Immature natural killer cell (primary cell): ENCODE measurements around the gene RAD51B. TPM values are rescaled to one million over a fixed set of nuclear protein-coding genes. Genes with fewer than 3 reads are reported as not detected.

Experiments used
- DNase-seq, 3 donors: peaks; one replicate each; pipeline ENCODE4 v3.0.0; 2022; ENCODE audit warnings: mixed read lengths in 1 of 3
- H3K27ac Mint-ChIP-seq, 6 donors: one replicate each; pipeline ENCODE4 v1.8.0; 2020; ENCODE audit warnings: mixed read lengths in 6 of 6, mild to moderate bottlenecking in 5 of 6, inconsistent platforms in 4 of 6, moderate library complexity in 3 of 6
- H3K27me3 Mint-ChIP-seq, 3 donors: one replicate each; pipeline ENCODE4 v1.8.0; 2020 to 2021; ENCODE audit warnings: low read depth in 3 of 3, mild to moderate bottlenecking in 3 of 3, mixed read lengths in 3 of 3, moderate library complexity in 3 of 3, inconsistent platforms in 1 of 3
- H3K36me3 Mint-ChIP-seq, 3 donors: one replicate each; pipeline ENCODE4 v1.8.0; 2020; ENCODE audit warnings: mixed read lengths in 3 of 3, inconsistent platforms in 2 of 3, mild to moderate bottlenecking in 2 of 3
- H3K4me1 Mint-ChIP-seq, 2 donors: one replicate each; pipeline ENCODE4 v1.8.0; 2020; ENCODE audit warnings: inconsistent platforms in 2 of 2, mild to moderate bottlenecking in 2 of 2, mixed read lengths in 2 of 2, moderate library complexity in 1 of 2
- H3K4me3 Mint-ChIP-seq, 5 donors: one replicate each; pipeline ENCODE4 v1.8.0; 2020; ENCODE audit warnings: mild to moderate bottlenecking in 5 of 5, mixed read lengths in 5 of 5, inconsistent platforms in 3 of 5, moderate library complexity in 3 of 5
- H3K9me3 Mint-ChIP-seq, 6 donors: one replicate each; pipeline ENCODE4 v1.8.0; 2020; ENCODE audit warnings: mild to moderate bottlenecking in 6 of 6, mixed read lengths in 6 of 6, inconsistent platforms in 4 of 6, moderate library complexity in 3 of 6
- polyA plus RNA-seq, 3 donors: library from polyadenylated mRNA; unstranded; fragments of 300-500 nt; fragmentation: Illumina TruSeq; gene quantifications; one replicate each; pipeline ENCODE4 v1.2.3, GENCODE V29; 2021

Gene RAD51B
- polyA plus RNA-seq, 3 donors from 2014 or later: 17.6 to 20.8 (median 17.7) TPM

DNA sequence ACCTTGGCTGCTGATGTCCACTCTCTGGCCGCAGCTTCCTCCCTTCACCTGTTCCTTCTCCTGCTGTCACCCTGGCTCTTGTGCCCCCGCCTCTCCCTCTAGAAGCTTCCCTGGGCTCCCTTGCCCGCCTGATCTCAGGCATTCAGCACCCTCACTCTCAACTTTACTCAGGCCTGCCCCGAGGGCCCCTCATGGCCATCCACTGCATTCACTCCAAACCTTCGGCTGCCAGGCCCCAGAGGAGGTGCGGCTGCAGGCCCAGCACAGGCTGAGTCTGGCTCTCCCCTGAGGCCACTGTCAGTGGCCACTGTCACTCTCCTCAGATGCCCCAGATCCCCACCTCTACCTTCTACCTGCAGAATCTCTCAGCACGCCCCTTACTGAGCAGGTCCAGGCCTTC lies 789.4 kb downstream of the RAD51B start:
- Mint-ChIP-seq H3K9me3 (peaks cover 2 to 9% (median 3%) of the 10 kb centered on the region in 6 donors), H3K27me3 (no peaks in the 10 kb centered on the region), H3K4me1 (peaks cover 0 to 16% of the 10 kb centered on the region in 2 donors), H3K4me3 (no peak overlapping the region), H3K36me3 (peaks cover 2 to 14% (median 7%) of the 10 kb centered on the region in 3 donors), H3K27ac (peak overlapping the region in 2 of 6 donors; percentile 61 to 85)
- DNase-seq: no peak

DNA sequence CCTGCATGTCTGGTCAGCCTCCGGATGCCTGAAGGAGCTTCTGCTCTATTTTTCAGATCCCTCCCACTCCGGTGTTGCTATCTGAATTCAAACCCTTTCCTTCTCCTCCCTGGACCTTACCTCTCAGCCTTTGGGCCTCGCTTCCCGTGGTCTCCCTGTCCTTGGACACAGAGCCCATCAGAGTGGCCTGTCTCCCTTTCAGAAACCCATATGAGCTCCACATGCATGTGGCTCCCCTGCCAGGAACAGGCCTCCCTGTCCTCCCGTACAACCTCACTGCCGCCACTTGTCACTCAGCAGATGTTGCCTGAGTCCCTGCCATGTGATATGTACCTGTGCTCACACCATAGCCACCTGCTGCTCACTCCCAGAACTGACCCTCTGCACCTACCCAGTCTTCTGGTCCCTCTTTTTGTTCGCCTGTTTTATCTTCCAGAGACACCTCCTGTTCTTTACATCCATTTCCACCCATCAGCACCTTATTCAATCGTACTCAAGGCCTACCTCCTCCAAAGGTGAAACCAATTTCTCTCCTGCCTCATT lies 790.7 kb downstream of the RAD51B start:
- H3K4me1 Mint-ChIP-seq: peaks cover 0 to 16% of the 10 kb centered on the region in 2 donors
- no peaks in the 10 kb centered on the region for H3K27me3 Mint-ChIP-seq
- no peak overlapping the region for H3K4me3 Mint-ChIP-seq
- H3K27ac Mint-ChIP-seq: no peak overlapping the region
- DNase-seq: no peak
- peaks cover 2 to 21% (median 13%) of the 10 kb centered on the region in 6 donors for H3K9me3 Mint-ChIP-seq
- peaks cover 8 to 23% (median 13%) of the 10 kb centered on the region in 3 donors for H3K36me3 Mint-ChIP-seq

DNA sequence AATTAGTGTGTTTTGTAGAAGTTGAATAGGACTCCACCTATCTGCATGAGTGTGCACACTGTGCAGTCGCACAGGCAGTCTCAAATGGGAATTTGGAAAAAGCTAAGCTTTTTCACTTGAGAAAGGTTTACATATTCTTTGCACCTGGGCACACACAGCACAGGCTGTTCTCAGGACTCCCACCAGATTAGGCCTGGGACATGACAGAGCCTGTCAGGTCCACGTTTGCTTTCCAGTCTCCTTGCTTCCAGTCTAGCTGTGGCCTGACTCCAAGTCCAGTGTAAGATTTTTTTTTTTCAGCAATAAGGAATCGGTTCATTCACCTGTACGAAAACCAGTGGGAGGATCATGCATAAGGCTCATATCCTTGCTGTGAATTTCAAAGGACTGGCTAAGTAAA lies 792.0 kb downstream of the RAD51B start:
- H3K9me3 Mint-ChIP-seq: peaks cover 6 to 31% (median 22%) of the 10 kb centered on the region in 6 donors
- peaks cover 0 to 16% of the 10 kb centered on the region in 2 donors for H3K4me1 Mint-ChIP-seq
- H3K4me3 Mint-ChIP-seq: no peak overlapping the region
- no peak overlapping the region for H3K27ac Mint-ChIP-seq
- peaks cover under 1 to 2% (median 2%) of the 10 kb centered on the region in 3 donors for H3K27me3 Mint-ChIP-seq
- no peak for DNase-seq
- H3K36me3 Mint-ChIP-seq: peaks cover 17 to 29% (median 18%) of the 10 kb centered on the region in 3 donors

DNA sequence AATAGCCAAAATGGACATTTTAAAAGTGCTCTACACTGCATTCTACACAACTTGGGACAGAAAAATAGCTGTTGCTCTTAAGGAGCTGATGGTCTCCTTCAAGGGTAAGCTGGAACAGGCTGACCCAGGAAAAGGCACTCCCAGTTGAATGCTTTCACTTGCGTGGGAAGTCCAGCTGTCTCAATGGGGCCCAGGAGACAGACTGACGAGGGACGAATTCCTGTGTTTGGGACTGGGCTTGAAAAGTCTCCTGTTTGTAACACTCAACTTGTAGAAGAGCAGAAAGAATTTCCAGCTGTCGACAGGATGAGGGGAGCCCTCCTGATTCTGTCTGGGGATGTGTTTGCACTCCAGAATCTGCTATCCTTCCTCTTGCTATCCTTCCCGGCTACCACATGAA lies 792.5 kb downstream of the RAD51B start:
- Mint-ChIP-seq H3K4me1 (peaks cover 0 to 13% of the 10 kb centered on the region in 2 donors), H3K9me3 (peaks cover 11 to 35% (median 27%) of the 10 kb centered on the region in 6 donors), H3K36me3 (peaks cover 22 to 32% (median 22%) of the 10 kb centered on the region in 3 donors), H3K27ac (no peak overlapping the region), H3K4me3 (no peak overlapping the region), H3K27me3 (peaks cover 2 to 6% (median 2%) of the 10 kb centered on the region in 3 donors)
- DNase-seq: no peak

DNA sequence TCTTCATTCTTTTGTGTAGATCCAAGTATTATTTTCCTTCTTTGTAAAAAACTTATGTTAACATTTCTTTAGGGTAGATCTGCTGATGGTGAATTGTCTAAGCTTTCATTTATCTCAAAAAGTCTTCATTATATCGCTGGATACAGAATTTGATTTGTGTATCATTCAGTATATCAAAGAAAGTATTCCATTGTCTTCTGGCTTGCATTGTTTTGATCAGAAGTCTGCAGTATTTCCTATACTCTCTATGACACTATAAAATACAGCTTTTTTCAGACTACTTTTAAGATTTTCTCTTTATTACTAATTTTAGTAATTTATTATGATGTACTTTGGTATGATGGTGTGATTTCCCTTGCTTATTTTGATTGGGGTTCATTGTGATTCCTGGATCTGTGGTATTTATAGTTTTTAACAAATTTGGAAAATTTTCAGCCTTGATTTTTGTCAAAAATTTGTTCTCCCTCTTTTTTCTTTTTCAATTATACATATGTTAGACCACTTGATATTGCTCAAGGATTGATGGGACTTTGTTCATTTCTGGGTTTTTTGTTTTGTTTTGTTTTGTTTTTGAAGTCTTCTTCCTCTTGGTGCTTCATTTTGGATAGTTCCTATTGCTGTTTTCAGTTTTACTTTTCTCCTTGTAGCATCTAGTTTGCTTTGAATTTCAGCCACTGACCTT lies 796.8 kb downstream of the RAD51B start:
- Mint-ChIP-seq H3K36me3 (peaks cover 28 to 42% (median 40%) of the 10 kb centered on the region in 3 donors), H3K4me1 (no peaks in the 10 kb centered on the region), H3K27ac (no peak overlapping the region), H3K9me3 (peaks cover 23 to 48% (median 42%) of the 10 kb centered on the region in 6 donors), H3K27me3 (peaks cover 2 to 6% (median 3%) of the 10 kb centered on the region in 3 donors), H3K4me3 (no peak overlapping the region)
- peak in 1 of 3 donors; percentile 11 for DNase-seq

DNA sequence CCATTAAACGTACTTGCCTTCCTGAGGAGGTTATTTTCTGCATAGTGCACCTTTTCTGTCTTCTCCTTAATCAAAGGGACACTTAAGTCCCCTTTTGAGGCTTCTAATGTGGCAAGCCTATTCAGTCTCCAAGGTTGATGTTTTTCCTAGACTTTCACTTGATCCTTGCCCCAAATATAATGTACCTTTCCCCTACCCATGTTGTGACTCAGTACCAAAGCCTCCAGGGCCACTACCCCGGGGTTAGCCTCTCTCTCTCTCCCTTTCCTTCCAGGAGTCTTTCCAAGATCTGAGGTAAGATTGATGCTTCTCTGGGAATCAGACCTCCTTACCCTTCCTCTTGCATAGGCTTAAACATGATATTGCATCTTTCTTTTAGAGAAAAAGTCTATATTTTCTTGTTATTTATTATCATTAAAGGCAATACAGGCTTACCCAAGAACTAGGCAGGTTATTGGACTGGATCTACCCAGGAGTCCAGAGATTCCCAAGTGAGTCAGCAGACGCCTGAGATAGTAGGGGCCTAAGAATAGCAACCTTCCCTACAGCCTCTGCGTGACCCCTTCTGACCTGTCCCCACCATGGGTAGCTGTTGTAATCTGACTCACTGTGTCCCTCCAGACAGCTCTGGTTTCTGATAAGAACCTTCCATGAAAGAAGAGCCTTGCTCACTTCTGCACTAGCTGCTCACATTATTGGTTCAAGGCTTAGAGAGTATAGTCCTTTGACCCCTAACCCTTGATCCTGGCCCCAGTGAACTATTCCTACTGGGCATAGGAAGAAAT lies 800.4 kb downstream of the RAD51B start:
- H3K27me3 Mint-ChIP-seq: peaks cover 2 to 6% (median 6%) of the 10 kb centered on the region in 3 donors
- H3K9me3 Mint-ChIP-seq: peaks cover 21 to 33% (median 30%) of the 10 kb centered on the region in 6 donors
- H3K4me1 Mint-ChIP-seq: no peaks in the 10 kb centered on the region
- no peak overlapping the region for H3K27ac Mint-ChIP-seq
- no peak for DNase-seq
- peaks cover 20 to 33% (median 22%) of the 10 kb centered on the region in 3 donors for H3K36me3 Mint-ChIP-seq
- H3K4me3 Mint-ChIP-seq: no peak overlapping the region

DNA sequence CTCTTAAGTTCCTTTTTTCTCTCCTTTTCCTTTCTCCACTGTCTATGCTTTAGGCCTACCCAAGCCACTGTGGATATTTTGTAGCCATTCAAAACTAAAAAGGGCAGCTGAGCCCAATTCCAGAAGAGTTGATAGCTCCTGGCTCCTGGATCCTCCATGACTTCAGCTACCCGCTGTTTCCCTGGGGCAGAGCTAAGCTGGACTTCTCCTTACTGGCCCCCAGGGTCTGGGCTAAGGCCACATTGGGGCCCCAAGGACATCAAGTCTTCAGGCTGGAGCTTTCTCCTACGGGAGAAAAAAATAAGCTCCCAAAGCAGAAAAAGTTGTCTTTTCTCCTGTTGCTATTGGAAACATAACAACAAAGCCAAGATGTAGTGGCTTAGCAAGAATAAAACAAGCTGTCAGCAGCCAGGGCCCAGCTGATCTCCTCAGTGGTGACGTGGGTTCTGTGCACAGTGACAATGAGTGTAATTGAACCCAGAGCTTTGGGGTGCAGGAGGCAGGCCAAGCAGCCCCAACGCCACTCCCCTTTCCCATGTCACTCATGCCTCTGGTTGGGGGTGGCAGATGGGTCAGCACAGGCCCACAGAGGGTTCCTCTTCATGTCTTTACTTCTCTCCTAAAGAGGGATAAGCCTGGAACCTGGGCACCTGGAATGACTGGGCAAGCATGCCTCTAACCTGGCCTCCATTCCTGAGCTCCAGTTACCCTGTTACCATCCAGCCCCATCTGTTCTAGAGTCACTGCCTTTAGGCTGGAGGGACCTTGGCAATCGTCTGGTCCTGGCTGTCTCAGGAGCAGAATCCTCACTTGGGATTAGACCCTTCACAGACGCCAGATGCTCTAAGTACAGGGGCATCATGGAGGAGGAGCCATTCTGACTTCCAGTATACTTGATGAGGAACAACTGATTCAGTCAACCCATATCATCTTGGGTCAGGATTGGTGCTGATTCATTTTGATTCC lies 802.1 kb downstream of the RAD51B start:
- Mint-ChIP-seq H3K4me1 (no peaks in the 10 kb centered on the region), H3K9me3 (peaks cover 15 to 20% (median 18%) of the 10 kb centered on the region in 6 donors), H3K27ac (no peak overlapping the region), H3K4me3 (no peak overlapping the region), H3K36me3 (peaks cover 9 to 25% (median 18%) of the 10 kb centered on the region in 3 donors), H3K27me3 (peaks cover 0 to 5% (median 3%) of the 10 kb centered on the region in 3 donors)
- DNase-seq: no peak

DNA sequence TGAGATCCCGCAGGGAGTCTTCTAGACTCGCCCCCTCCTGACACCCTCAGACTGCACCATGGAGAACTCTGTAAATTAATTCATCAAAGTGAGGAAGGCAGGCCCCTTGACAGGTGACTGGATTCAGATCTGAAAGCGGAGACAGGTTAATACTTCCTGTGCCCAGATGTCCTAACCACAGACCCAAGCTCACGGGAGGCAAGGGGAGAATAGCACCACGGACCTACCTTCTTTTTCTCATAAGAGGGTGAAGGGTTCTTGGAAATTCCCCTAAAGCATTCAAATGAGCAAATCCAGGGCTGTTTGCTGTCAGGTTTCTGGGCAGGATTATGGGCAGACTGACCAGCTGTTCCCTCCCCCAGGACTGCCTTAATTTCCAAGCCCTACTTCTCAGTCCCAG lies 803.3 kb downstream of the RAD51B start:
- H3K4me3 Mint-ChIP-seq: no peak overlapping the region
- peak overlapping the region in 1 of 6 donors; percentile 8 for H3K27ac Mint-ChIP-seq
- DNase-seq: no peak
- peaks cover 0 to 3% (median 3%) of the 10 kb centered on the region in 3 donors for H3K27me3 Mint-ChIP-seq
- H3K9me3 Mint-ChIP-seq: peaks cover 5 to 9% (median 6%) of the 10 kb centered on the region in 6 donors
- peaks cover 0 to 6% of the 10 kb centered on the region in 2 donors for H3K4me1 Mint-ChIP-seq
- peaks cover 5 to 14% (median 13%) of the 10 kb centered on the region in 3 donors for H3K36me3 Mint-ChIP-seq

DNA sequence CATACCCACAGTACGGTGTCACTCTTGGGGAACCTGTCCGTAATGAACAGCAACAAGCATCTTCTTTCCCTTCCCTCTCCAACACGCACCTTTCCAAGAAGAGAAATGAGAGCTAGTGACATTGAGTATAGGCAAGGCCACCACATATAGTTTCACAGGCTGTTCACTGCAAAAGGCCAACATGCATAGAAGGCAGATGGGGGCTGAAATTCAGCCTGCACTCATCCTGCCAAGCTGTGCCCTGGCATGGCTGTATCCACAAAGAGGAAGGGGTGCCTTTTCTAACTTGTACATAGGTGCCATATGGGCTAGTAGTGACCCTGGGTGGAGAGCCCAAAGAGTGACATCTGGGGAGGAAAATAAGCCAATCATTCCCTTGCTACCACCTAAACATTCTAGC lies 803.7 kb downstream of the RAD51B start:
- Mint-ChIP-seq H3K4me1 (peaks cover under 1 to 10% of the 10 kb centered on the region in 2 donors), H3K9me3 (peaks cover under 1 to 6% (median 3%) of the 10 kb centered on the region in 6 donors), H3K4me3 (no peak overlapping the region), H3K27ac (no peak overlapping the region), H3K36me3 (peaks cover 3 to 13% (median 11%) of the 10 kb centered on the region in 3 donors), H3K27me3 (peaks cover 0 to 3% (median 3%) of the 10 kb centered on the region in 3 donors)
- no peak for DNase-seq

DNA sequence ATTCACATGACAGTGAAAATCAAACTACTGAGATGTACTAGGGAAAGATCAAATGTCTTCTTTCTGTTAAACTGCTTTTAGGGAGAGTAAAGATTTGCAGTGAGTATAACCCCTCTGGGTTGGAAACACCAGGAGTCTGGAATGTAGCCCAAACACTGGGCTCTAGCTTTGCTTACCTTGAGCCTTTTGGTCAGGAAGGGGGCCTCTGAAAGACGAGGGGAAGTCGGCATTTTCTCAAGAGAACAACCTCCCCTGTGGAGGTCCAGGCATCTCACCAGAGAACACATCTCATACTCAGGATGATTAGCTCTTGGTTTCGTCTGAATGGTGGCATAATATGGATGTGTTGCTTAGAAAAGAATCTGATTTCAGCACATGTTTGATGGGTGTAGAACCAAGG lies 804.2 kb downstream of the RAD51B start:
- peaks cover 0 to under 1% (median 0%) of the 10 kb centered on the region in 6 donors for H3K9me3 Mint-ChIP-seq
- peaks cover 0 to 8% (median 6%) of the 10 kb centered on the region in 3 donors for H3K36me3 Mint-ChIP-seq
- no peak overlapping the region for H3K27ac Mint-ChIP-seq
- DNase-seq: no peak
- no peak overlapping the region for H3K4me3 Mint-ChIP-seq
- peaks cover 5 to 15% of the 10 kb centered on the region in 2 donors for H3K4me1 Mint-ChIP-seq
- H3K27me3 Mint-ChIP-seq: peaks cover 0 to 3% (median 3%) of the 10 kb centered on the region in 3 donors

DNA sequence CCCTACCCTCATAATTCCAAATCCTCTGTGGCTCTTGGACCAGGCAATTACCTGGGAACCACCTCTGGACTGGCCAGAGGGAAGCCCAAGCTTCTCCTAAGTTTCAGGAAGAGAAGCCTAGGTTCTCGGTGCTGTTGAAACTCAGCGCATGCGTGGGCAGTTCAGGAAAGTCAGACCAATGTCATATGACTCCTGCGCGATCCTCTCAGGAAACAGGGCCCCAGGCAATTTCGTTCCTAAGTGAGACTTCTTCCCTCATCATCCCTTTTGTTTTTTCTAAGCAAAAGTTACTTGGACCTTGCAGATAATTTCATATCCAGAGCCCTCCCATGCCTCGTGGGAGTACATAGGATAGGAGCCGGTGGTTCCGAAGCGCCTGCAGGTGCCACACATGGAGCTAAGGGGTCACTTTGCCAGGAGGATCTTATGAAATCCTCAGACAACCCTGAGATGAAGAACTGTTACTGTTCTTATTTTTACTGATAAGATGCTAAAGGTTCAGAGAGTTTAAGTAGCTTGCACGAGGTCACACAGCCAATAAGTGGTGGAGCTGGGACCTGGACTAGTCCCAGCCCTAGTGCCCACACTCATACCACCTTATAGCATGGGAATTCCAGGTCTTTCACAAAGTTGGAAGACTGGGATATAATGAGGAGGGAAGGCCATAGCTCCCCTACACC lies 805.1 kb downstream of the RAD51B start:
- Mint-ChIP-seq H3K27ac (no peak overlapping the region), H3K4me1 (peaks cover 10 to 20% of the 10 kb centered on the region in 2 donors), H3K9me3 (no peaks in the 10 kb centered on the region), H3K36me3 (peaks cover 0 to 7% (median 5%) of the 10 kb centered on the region in 3 donors), H3K4me3 (no peak overlapping the region), H3K27me3 (peaks cover 0 to 3% (median 3%) of the 10 kb centered on the region in 3 donors)
- no peak for DNase-seq

DNA sequence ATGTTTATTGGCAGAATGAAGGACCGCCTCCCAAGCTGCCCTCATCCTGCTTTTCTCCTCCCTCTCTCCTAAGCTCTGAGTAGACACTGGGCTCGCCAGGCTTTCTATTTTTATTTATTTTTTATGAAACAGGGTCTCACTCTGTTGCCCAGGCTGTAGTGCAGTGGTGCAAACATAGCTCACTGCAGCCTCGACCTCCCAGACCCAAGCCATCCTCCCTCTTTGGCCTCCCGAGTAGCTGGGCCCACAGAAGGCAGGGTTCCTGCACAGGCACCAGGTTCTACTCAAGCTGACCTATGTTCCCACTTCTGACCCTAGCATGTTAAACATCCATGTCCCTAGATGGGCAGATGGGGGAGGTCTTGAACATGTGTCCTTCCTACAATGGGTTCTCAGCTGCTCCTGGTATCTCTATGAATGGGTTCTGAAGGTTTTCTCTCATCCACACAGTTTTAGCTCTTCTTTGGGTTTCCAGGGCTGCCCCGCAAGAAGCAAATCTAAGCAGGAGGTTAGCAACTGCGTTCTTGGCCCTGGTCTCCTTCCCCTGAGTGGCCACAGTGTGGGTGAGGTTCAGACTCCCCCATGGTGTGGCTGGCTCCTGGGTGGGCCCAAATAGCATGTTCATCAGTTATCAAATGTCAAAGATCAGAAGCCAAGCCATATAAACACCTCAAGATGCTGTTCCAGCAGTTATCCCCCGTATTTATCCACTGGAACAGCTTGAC lies 805.9 kb downstream of the RAD51B start:
- Mint-ChIP-seq H3K36me3 (peaks cover 0 to 6% (median 5%) of the 10 kb centered on the region in 3 donors), H3K4me1 (peaks cover 10 to 20% of the 10 kb centered on the region in 2 donors), H3K9me3 (no peaks in the 10 kb centered on the region), H3K4me3 (no peak overlapping the region), H3K27ac (no peak overlapping the region), H3K27me3 (peaks cover 0 to 3% (median 3%) of the 10 kb centered on the region in 3 donors)
- no peak for DNase-seq
